Gastrocnemius medialis (tissue), 4 donors: ENCODE results near the gene TNIK. TPM values are rescaled to one million over a fixed set of nuclear protein-coding genes. Genes with fewer than 3 reads are reported as not detected.

Experiments used
- ATAC-seq, 2 donors: fragments of 150-250 bp; one replicate each; pipeline ENCODE4 v1.9.1; 2016
- DNase-seq, 2 donors: peaks; one replicate each; pipeline ENCODE4 v3.0.0-alpha.2; 2019
- H3K27ac ChIP-seq, 4 donors: fragments of 200-600 bp; sonication (generic); 1 replicate in 1 of 4; 2 replicates in 3 of 4; pipeline ENCODE4 v1.5.1; 2016 to 2018; ENCODE audit warnings: mild to moderate bottlenecking in 2 of 4, moderate library complexity in 1 of 4
- H3K27me3 ChIP-seq, 3 donors: fragments of 200-600 bp; sonication (generic) in 2 of 3; 1 replicate in 1 of 3; 2 replicates in 2 of 3; pipeline versions ENCODE4 v1.5.1 to v1.6.0; 2016 to 2019; ENCODE audit warnings: mild to moderate bottlenecking in 1 of 3, moderate library complexity in 1 of 3
- H3K36me3 ChIP-seq, 2 donors: fragments of 200-600 bp; sonication (generic) in 1 of 2; one replicate each; pipeline ENCODE4 v1.5.1; 2017 to 2018
- H3K4me1 ChIP-seq, 2 donors: fragments of 200-600 bp; sonication (generic) in 1 of 2; one replicate each; pipeline ENCODE4 v1.5.1; 2016 to 2017; ENCODE audit warnings: mild to moderate bottlenecking in 2 of 2
- H3K4me3 ChIP-seq, 4 donors: fragments of 200-600 bp; sonication (generic) in 3 of 4; 1 replicate in 1 of 4; 2 replicates in 3 of 4; pipeline ENCODE4 v1.5.1; 2016 to 2019; ENCODE audit warnings: mild to moderate bottlenecking in 2 of 4
- H3K9me3 ChIP-seq, 3 donors: fragments of 200-600 bp; sonication (generic) in 2 of 3; 1 replicate in 1 of 3; 2 replicates in 2 of 3; pipeline ENCODE4 v1.5.1; 2016 to 2019
- CTCF ChIP-seq, 5 experiments: fragments of 450-650 bp in 3 of 5; fragments of 200-600 bp in 2 of 5; sonication (generic) in 2 of 5; IDR thresholded peaks in 4 of 5; conservative IDR thresholded peaks in 1 of 5; 1 replicate in 4 of 5; 2 replicates in 1 of 5; pipeline ENCODE4 v1.5.1; 2016 to 2019; ENCODE audit warnings: antibody characterized with exemption in 5 of 5, mild to moderate bottlenecking in 3 of 5, moderate library complexity in 3 of 5
- POLR2A ChIP-seq, 2 donors: fragments of 450-650 bp; IDR thresholded peaks; one replicate each; pipeline ENCODE4 v1.6.1; 2017; ENCODE audit warnings: antibody characterized with exemption in 2 of 2, mild to moderate bottlenecking in 2 of 2, moderate library complexity in 2 of 2
- in situ Hi-C, 4 donors: fragments of 200-750 bp; cut with MboI; loops; one replicate each; pipeline versions ENCODE4 v1.15.0 to v1.8.0; 2017; ENCODE audit warnings: low sequenced_read_pairs in 4 of 4
- intact Hi-C: fragments of 100-400 bp; cut with DNase I; formaldehyde crosslinking; loops from one replicate; pipeline ENCODE4 v1.15.1; 2023; ENCODE audit warnings: low total_unique reads
- total RNA-seq, 4 donors: library from RNA; depleted of rRNA; stranded (reverse); fragments of >200 nt; gene quantifications; one replicate each; pipeline versions ENCODE4 v1.1.0 to v1.2.3, GENCODE V29; 2016

TNIK gene
- total RNA-seq, 4 donors from 2014 or later = 5.2 to 19.7 (median 10.6) TPM

GRCh38 chr3:171226794-171227193 lies 233.4 kb downstream of the TNIK start:
- H3K4me1 ChIP-seq = peaks cover 0 to 6% of the 10 kb centered on the region in 2 donors
- no peaks in the 10 kb centered on the region for H3K27me3 ChIP-seq
- ATAC-seq (no peak), DNase-seq (no peak)
- no peak overlapping the region for H3K27ac ChIP-seq
- TF ChIP-seq CTCF (IDR thresholded peaks at IDR 0.05 in 4 of 5, conservative IDR thresholded peaks at IDR 0.05 in 1 of 5) (no peak), POLR2A (IDR thresholded peaks at IDR 0.05) (no peak)
- in situ Hi-C loops (no loop called here), intact Hi-C loops (no loop called here)
- no peak overlapping the region for H3K4me3 ChIP-seq
- no peaks in the 10 kb centered on the region for H3K36me3 ChIP-seq
- no peaks in the 10 kb centered on the region for H3K9me3 ChIP-seq

GRCh38 chr3:171225708-171226107 lies 234.5 kb downstream of the TNIK start:
- H3K9me3 ChIP-seq = no peaks in the 10 kb centered on the region
- intact Hi-C loops = no loop called here

GRCh38 chr3:171225165-171225564 lies 235.0 kb downstream of the TNIK start:
- Histone ChIP-seq H3K9me3 (no peaks in the 10 kb centered on the region), H3K36me3 (no peaks in the 10 kb centered on the region), H3K4me1 (peaks cover 0 to 6% of the 10 kb centered on the region in 2 donors), H3K27me3 (no peaks in the 10 kb centered on the region), H3K4me3 (no peak overlapping the region), H3K27ac (no peak overlapping the region)
- TF ChIP-seq CTCF (IDR thresholded peaks at IDR 0.05 in 4 of 5, conservative IDR thresholded peaks at IDR 0.05 in 1 of 5) (no peak), POLR2A (IDR thresholded peaks at IDR 0.05) (no peak)
- intact Hi-C loops (no loop called here), in situ Hi-C loops (no loop called here)
- DNase-seq = no peak
- no peak for ATAC-seq

More at GRCh38 chr3:171225708-171226107, 234.5 kb downstream of the TNIK start:
- H3K4me1 ChIP-seq = peaks cover 0 to 6% of the 10 kb centered on the region in 2 donors
- in situ Hi-C loops = no loop called here
- ATAC-seq = no peak
- DNase-seq = no peak
- TF ChIP-seq CTCF (IDR thresholded peaks at IDR 0.05 in 4 of 5, conservative IDR thresholded peaks at IDR 0.05 in 1 of 5) = no peak
- TF ChIP-seq POLR2A (IDR thresholded peaks at IDR 0.05) = no peak
- H3K27me3 ChIP-seq = no peaks in the 10 kb centered on the region
- no peak overlapping the region for H3K4me3 ChIP-seq
- H3K27ac ChIP-seq = no peak overlapping the region
- no peaks in the 10 kb centered on the region for H3K36me3 ChIP-seq

- in situ Hi-C loops = no loop called here
- intact Hi-C loops = no loop called here
- TF ChIP-seq CTCF (IDR thresholded peaks at IDR 0.05 in 4 of 5, conservative IDR thresholded peaks at IDR 0.05 in 1 of 5) (no peak), POLR2A (IDR thresholded peaks at IDR 0.05) (no peak)
- Histone ChIP-seq H3K27me3 (no peaks in the 10 kb centered on the region), H3K4me1 (peaks cover 0 to 6% of the 10 kb centered on the region in 2 donors), H3K27ac (peak overlapping the region in 1 of 4 donors; percentile 15), H3K36me3 (no peaks in the 10 kb centered on the region), H3K4me3 (no peak overlapping the region), H3K9me3 (no peaks in the 10 kb centered on the region)
- peak in 1 of 2 donors; percentile 49 for ATAC-seq
- DNase-seq = no peak
Observed at GRCh38 chr3:171223396-171223795, 236.8 kb downstream of the TNIK start.

GRCh38 chr3:171222995-171223394 lies 237.2 kb downstream of the TNIK start:
- no peak overlapping the region for H3K4me3 ChIP-seq
- in situ Hi-C loops = no loop called here
- ATAC-seq = peak; percentile 42 to 62
- intact Hi-C loops = no loop called here
- peak overlapping the region in 1 of 4 donors; percentile 15 for H3K27ac ChIP-seq
- DNase-seq = no peak
- no peak for TF ChIP-seq POLR2A (IDR thresholded peaks at IDR 0.05)
- no peak for TF ChIP-seq CTCF (IDR thresholded peaks at IDR 0.05 in 4 of 5, conservative IDR thresholded peaks at IDR 0.05 in 1 of 5)
- H3K9me3 ChIP-seq = no peaks in the 10 kb centered on the region
- H3K27me3 ChIP-seq = no peaks in the 10 kb centered on the region
- peaks cover 0 to 6% of the 10 kb centered on the region in 2 donors for H3K4me1 ChIP-seq
- no peaks in the 10 kb centered on the region for H3K36me3 ChIP-seq
